Cardiac fibroblast (primary cell): ENCODE measurements around the gene GDI2.

ENCODE experiments used
- DNase-seq, 2 donors: peaks; one replicate each; pipeline versions ENCODE4 v3.0.0 to v3.0.0-alpha.2; 2010; ENCODE audit warnings: low read depth in 2 of 2
- H3K4me3 ChIP-seq, 2 donors: replicated peaks in 1 of 2; 1 replicate in 1 of 2; 2 replicates in 1 of 2; pipeline ENCODE4 v1.5.1; 2011; ENCODE audit warnings: low read depth in 2 of 2, low read length in 2 of 2, mild to moderate bottlenecking in 2 of 2, moderate library complexity in 1 of 2
- TF ChIP-seq, protein P1 (sequence below): IDR thresholded peaks from one replicate; pipeline ENCODE4 v1.5.1; 2011; ENCODE audit warnings: low read depth, mild to moderate bottlenecking, low read length, inconsistent platforms

Gene GDI2

DNA sequence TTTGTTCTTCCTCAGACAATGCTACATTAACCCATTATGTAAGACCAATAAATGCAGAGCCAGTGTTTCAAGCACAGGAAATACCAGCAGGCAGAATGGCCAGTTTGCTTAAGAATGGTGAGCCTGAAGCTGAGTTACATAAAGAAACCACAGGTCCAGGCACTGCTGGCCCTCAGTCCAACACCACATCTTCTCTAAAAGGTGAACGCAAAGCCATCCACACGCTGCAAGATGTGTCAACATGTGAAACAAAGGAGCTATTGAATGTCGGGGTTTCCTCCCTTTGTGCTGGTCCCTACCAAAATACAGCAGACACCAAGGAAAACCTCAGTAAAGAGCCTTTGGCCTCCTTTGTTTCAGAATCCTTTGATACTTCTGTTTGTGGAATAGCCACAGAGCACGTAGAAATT lies 64.8 kb downstream of the GDI2 start:
- no peak overlapping the region for H3K4me3 ChIP-seq
- TF ChIP-seq, protein P1, sequence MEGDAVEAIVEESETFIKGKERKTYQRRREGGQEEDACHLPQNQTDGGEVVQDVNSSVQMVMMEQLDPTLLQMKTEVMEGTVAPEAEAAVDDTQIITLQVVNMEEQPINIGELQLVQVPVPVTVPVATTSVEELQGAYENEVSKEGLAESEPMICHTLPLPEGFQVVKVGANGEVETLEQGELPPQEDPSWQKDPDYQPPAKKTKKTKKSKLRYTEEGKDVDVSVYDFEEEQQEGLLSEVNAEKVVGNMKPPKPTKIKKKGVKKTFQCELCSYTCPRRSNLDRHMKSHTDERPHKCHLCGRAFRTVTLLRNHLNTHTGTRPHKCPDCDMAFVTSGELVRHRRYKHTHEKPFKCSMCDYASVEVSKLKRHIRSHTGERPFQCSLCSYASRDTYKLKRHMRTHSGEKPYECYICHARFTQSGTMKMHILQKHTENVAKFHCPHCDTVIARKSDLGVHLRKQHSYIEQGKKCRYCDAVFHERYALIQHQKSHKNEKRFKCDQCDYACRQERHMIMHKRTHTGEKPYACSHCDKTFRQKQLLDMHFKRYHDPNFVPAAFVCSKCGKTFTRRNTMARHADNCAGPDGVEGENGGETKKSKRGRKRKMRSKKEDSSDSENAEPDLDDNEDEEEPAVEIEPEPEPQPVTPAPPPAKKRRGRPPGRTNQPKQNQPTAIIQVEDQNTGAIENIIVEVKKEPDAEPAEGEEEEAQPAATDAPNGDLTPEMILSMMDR: no peak
- DNase-seq: no peak

GRCh38 chr10:5746197-5746596 lies 67.0 kb downstream of the GDI2 start:
- DNase-seq: no peak
- TF ChIP-seq, protein P1: no peak
- no peak overlapping the region for H3K4me3 ChIP-seq

GRCh38 chr10:5744849-5745248 lies 68.4 kb downstream of the GDI2 start:
- TF ChIP-seq, protein P1: no peak
- no peak overlapping the region for H3K4me3 ChIP-seq
- DNase-seq: no peak

DNA sequence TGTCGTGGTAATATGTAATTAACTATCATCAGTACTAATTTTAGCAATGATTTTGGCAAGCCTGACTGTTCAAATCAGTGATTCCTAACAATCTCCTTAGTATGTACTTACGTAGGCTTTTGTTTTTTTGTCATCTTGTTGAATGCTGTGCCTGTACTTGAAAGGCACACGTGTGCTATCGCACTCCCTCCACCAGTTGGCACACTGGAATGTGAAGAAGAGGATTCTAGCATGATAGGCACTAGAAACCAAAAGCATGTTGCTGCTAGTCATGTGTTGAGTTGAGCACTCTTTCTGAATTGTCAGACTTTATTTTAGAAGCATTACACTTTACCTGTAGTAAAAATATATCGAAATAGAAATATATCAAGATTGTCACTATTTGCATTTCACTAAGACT lies 69.5 kb downstream of the GDI2 start:
- no peak for DNase-seq
- H3K4me3 ChIP-seq: no peak overlapping the region
- TF ChIP-seq, protein P1: no peak

DNA sequence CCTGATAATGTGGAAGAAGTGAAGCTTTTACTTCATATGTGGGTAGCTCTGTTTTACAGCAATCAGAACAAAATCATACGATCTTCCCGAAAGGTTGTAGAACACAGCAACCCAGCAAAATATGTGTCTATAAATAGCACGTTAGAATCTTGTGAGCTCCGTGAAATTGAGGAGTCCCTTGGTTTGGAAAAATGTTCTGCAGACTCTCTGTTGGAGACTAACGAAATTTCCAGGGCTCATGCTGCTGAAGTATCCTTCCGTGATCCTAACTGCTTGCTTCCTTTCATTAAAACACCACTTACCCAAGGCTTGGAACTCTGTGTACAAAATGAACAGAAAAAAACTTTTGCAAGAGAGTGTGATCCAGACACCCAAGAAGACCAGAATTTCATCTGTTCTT lies 71.1 kb downstream of the GDI2 start:
- no peak for DNase-seq
- TF ChIP-seq, protein P1: no peak
- no peak overlapping the region for H3K4me3 ChIP-seq

GRCh38 chr10:5741276-5741675 lies 72.0 kb downstream of the GDI2 start:
- no peak overlapping the region for H3K4me3 ChIP-seq
- TF ChIP-seq, protein P1: no peak
- no peak for DNase-seq

DNA sequence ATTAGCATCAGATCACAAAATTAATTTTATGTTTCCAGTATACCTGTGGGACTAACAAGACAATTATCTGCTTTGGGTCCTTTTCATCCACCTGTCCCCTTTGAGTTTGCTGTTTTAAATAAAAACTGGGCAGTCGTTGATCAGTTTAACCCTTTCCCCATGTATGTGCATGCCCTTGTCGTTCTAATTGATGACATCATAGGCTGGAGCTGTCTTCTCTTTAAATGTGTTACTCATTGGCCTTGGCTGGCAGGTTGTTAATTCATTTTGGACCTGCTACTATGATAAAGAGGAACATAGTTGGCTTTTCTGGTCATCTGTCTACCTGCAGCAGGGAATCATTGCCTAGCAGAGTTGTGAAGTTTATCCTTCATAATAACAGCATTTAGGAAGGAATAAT lies 74.8 kb downstream of the GDI2 start:
- H3K4me3 ChIP-seq: no peak overlapping the region
- TF ChIP-seq, protein P1: no peak
- DNase-seq: no peak
